BLaER1 treated with 17β-estradiol and CSF1 and Interleukin-3, amounts not matched to agents 10 nM and 100 nM (cell line): ENCODE data around the gene COMMD1.
"Not testable (repeated sequence)": the region's sequence is repeated elsewhere in the genome, so short reads cannot be mapped to it uniquely, and the experiment has no call there.

Source experiments
- H3K27ac ChIP-seq, 11 experiments: shearing (Covaris generic); formaldehyde crosslinking; 2 replicates each; pipeline ENCODE4 v1.8.1; 2022
- H3K27me3 ChIP-seq, 11 experiments: shearing (Covaris generic); formaldehyde crosslinking; 2 replicates each; pipeline ENCODE4 v1.8.1; 2022
- H3K36me3 ChIP-seq, 11 experiments: shearing (Covaris generic); formaldehyde crosslinking; 2 replicates each; pipeline ENCODE4 v1.8.1; 2022
- H3K4me1 ChIP-seq, 10 experiments: shearing (Covaris generic); formaldehyde crosslinking; 2 replicates each; pipeline ENCODE4 v1.8.1; 2022
- H3K4me2 ChIP-seq, 11 experiments: shearing (Covaris generic); formaldehyde crosslinking; 2 replicates each; pipeline ENCODE4 v1.8.1; 2022
- H3K4me3 ChIP-seq, 10 experiments: shearing (Covaris generic); formaldehyde crosslinking; 2 replicates each; pipeline ENCODE4 v1.8.1; 2022
- H3K9ac ChIP-seq, 11 experiments: shearing (Covaris generic); formaldehyde crosslinking; 2 replicates each; pipeline ENCODE4 v1.8.1; 2022
- H3K9me3 ChIP-seq, 11 experiments: shearing (Covaris generic); formaldehyde crosslinking; replicated peaks in 1 of 11; 2 replicates each; pipeline ENCODE4 v1.8.1; 2022
- H4K20me1 ChIP-seq, 11 experiments: shearing (Covaris generic); formaldehyde crosslinking; 2 replicates each; pipeline ENCODE4 v1.8.1; 2022
- Cebpa-rat ChIP-seq, 11 experiments: shearing (Covaris generic); IDR thresholded peaks; 2 replicates each; pipeline ENCODE4 v1.8.1; 2022

COMMD1 gene

GRCh38 chr2:62147610-62148301 is 242.3 kb downstream of the COMMD1 start:
- Histone ChIP-seq H3K4me1 (peaks cover 41 to 68% (median 60%) of the 10 kb centered on the region in 10 experiments), H3K9ac (no peak overlapping the region), H3K4me2 (peak overlapping the region in 10 of 11 experiments; percentile 36 to 90 (median 70); a peak in 19 of 22 replicates), H3K4me3 (no peak overlapping the region), H3K36me3 (peaks cover 0 to 4% (median 0%) of the 10 kb centered on the region in 11 experiments; a peak in 2 of 22 replicates), H4K20me1 (no peaks in the 10 kb centered on the region), H3K9me3 (peaks cover 0 to 15% (median 11%) of the 10 kb centered on the region in 11 experiments; a peak in 10 of 22 replicates), H3K27me3 (no peaks in the 10 kb centered on the region), H3K27ac (peak overlapping the region in 5 of 11 experiments; percentile 19 to 33 (median 23); a peak in 5 of 22 replicates)
- no peak for TF ChIP-seq Cebpa-rat (IDR thresholded peaks at IDR 0.05)

GRCh38 chr2:62149708-62150107 is 244.2 kb downstream of the COMMD1 start:
- no peak for TF ChIP-seq Cebpa-rat (IDR thresholded peaks at IDR 0.05)
- Histone ChIP-seq H3K4me1 (peaks cover 28 to 49% (median 41%) of the 10 kb centered on the region in 10 experiments), H3K9me3 (peaks cover 4 to 23% (median 18%) of the 10 kb centered on the region in 11 experiments), H3K4me3 (no peak overlapping the region), H3K27me3 (no peaks in the 10 kb centered on the region), H3K36me3 (peaks cover 0 to 5% (median 0%) of the 10 kb centered on the region in 11 experiments; a peak in 1 of 22 replicates), H3K9ac (no peak overlapping the region), H3K4me2 (peak overlapping the region in 2 of 11 experiments; percentile 11 to 28; a peak in 2 of 22 replicates), H3K27ac (no peak overlapping the region), H4K20me1 (no peaks in the 10 kb centered on the region)

- Histone ChIP-seq H3K36me3 (peaks cover 0 to 10% (median 0%) of the 10 kb centered on the region in 11 experiments; a peak in 4 of 22 replicates), H3K4me1 (peaks cover 17 to 38% (median 31%) of the 10 kb centered on the region in 10 experiments), H3K4me3 (no peak overlapping the region), H3K9me3 (peaks cover 15 to 32% (median 28%) of the 10 kb centered on the region in 11 experiments), H3K27me3 (no peaks in the 10 kb centered on the region), H4K20me1 (no peaks in the 10 kb centered on the region), H3K9ac (no peak overlapping the region), H3K27ac (no peak overlapping the region), H3K4me2 (no peak overlapping the region)
- TF ChIP-seq Cebpa-rat (IDR thresholded peaks at IDR 0.05): no peak
Measured at GRCh38 chr2:62150597-62151305, 245.3 kb downstream of the COMMD1 start.

- H3K4me1 ChIP-seq: peaks cover 13 to 33% (median 26%) of the 10 kb centered on the region in 10 experiments; a peak in 19 of 20 replicates
- H4K20me1 ChIP-seq: no peaks in the 10 kb centered on the region
- no peak overlapping the region for H3K4me2 ChIP-seq
- no peak overlapping the region for H3K27ac ChIP-seq
- H3K9me3 ChIP-seq: peaks cover 19 to 37% (median 34%) of the 10 kb centered on the region in 11 experiments
- TF ChIP-seq Cebpa-rat (IDR thresholded peaks at IDR 0.05): no peak
- no peak overlapping the region for H3K4me3 ChIP-seq
- peaks cover 0 to 11% (median 0%) of the 10 kb centered on the region in 11 experiments; a peak in 4 of 22 replicates for H3K36me3 ChIP-seq
- H3K9ac ChIP-seq: no peak overlapping the region
- no peaks in the 10 kb centered on the region for H3K27me3 ChIP-seq
Measured at GRCh38 chr2:62151306-62151638, 245.8 kb downstream of the COMMD1 start.

GRCh38 chr2:62152000-62152399 is 246.5 kb downstream of the COMMD1 start:
- Histone ChIP-seq H3K4me2 (no peak overlapping the region), H3K36me3 (peaks cover 0 to 11% (median 0%) of the 10 kb centered on the region in 11 experiments; a peak in 4 of 22 replicates), H3K9ac (no peak overlapping the region), H3K4me1 (peaks cover 9 to 26% (median 20%) of the 10 kb centered on the region in 10 experiments; a peak in 19 of 20 replicates), H3K4me3 (no peak overlapping the region), H3K27me3 (no peaks in the 10 kb centered on the region), H4K20me1 (no peaks in the 10 kb centered on the region), H3K9me3 (peaks cover 19 to 38% (median 34%) of the 10 kb centered on the region in 11 experiments), H3K27ac (no peak overlapping the region)
- TF ChIP-seq Cebpa-rat (IDR thresholded peaks at IDR 0.05): no peak

GRCh38 chr2:62156861-62157496 is 251.5 kb downstream of the COMMD1 start:
- Histone ChIP-seq H3K36me3 (peaks cover 0 to 11% (median 0%) of the 10 kb centered on the region in 11 experiments; a peak in 4 of 22 replicates), H3K9ac (no peak overlapping the region), H3K27ac (no peak overlapping the region), H3K4me3 (no peak overlapping the region), H3K27me3 (no peaks in the 10 kb centered on the region), H3K4me1 (peaks cover 5 to 21% (median 12%) of the 10 kb centered on the region in 10 experiments; a peak in 16 of 20 replicates), H3K9me3 (peaks cover 19 to 38% (median 34%) of the 10 kb centered on the region in 11 experiments), H4K20me1 (no peaks in the 10 kb centered on the region), H3K4me2 (no peak overlapping the region)
- no peak for TF ChIP-seq Cebpa-rat (IDR thresholded peaks at IDR 0.05)

- TF ChIP-seq Cebpa-rat (IDR thresholded peaks at IDR 0.05): no peak
- Histone ChIP-seq H3K27me3 (no peaks in the 10 kb centered on the region), H3K27ac (no peak overlapping the region), H3K4me1 (peaks cover 7 to 32% (median 20%) of the 10 kb centered on the region in 10 experiments; a peak in 17 of 20 replicates), H3K36me3 (peaks cover 0 to 6% (median 0%) of the 10 kb centered on the region in 11 experiments; a peak in 4 of 22 replicates), H3K9me3 (peaks cover 19 to 27% (median 25%) of the 10 kb centered on the region in 11 experiments), H4K20me1 (no peaks in the 10 kb centered on the region), H3K4me3 (no peak overlapping the region), H3K9ac (no peak overlapping the region), H3K4me2 (peak overlapping the region in 1 of 11 experiments; percentile 25; a peak in 1 of 22 replicates)
Measured at GRCh38 chr2:62158444-62159121, 253.1 kb downstream of the COMMD1 start.

GRCh38 chr2:62160691-62161090 is 255.2 kb downstream of the COMMD1 start:
- not testable (repeated sequence) for H3K27ac ChIP-seq, H3K9ac ChIP-seq, H3K27me3 ChIP-seq, H3K9me3 ChIP-seq, H3K36me3 ChIP-seq, H3K4me3 ChIP-seq, H4K20me1 ChIP-seq, H3K4me2 ChIP-seq
- peaks cover 4 to 44% (median 27%) of the 10 kb centered on the region in 10 experiments; a peak in 17 of 20 replicates for H3K4me1 ChIP-seq
